ENCODE data around the gene DBNL.

- no peak for TF ChIP-seq CSRNP3 (CRISPR knock-in tag; IDR thresholded peaks at IDR 0.05)
- no peak for TF ChIP-seq RARB (CRISPR knock-in tag; IDR thresholded peaks at IDR 0.05)
- no peak for TF ChIP-seq ESRRG (CRISPR knock-in tag; IDR thresholded peaks at IDR 0.05)
- no peak for TF ChIP-seq SNAI2 (CRISPR knock-in tag; IDR thresholded peaks at IDR 0.05)
- no peak for TF ChIP-seq ZFP3 (CRISPR knock-in tag; IDR thresholded peaks at IDR 0.05)
- no peak for TF ChIP-seq ISL1 (CRISPR knock-in tag; IDR thresholded peaks at IDR 0.05)
Measured at GRCh38 chr7:44042221-44042620, 2.3 kb upstream of the DBNL start.
